ENCODE results near the gene PCYOX1L.

Gene PCYOX1L

GRCh38 chr5:149418910-149419531 lies 61.2 kb downstream of the PCYOX1L start:
- H3K27ac Mint-ChIP-seq = no peak overlapping the region
- H3K4me1 Mint-ChIP-seq (ENCODE audit: low read depth) = peaks cover 3% of the 10 kb centered on the region

More at GRCh38 chr5:149418910-149419531, 61.2 kb downstream of the PCYOX1L start:
- no peaks in the 10 kb centered on the region for H3K9me3 Mint-ChIP-seq
- no peak overlapping the region for H3K4me3 Mint-ChIP-seq
- no peaks in the 10 kb centered on the region for H3K36me3 Mint-ChIP-seq (ENCODE audit: low read depth)
- H3K27me3 Mint-ChIP-seq (ENCODE audit: low read depth) = peaks cover 5% of the 10 kb centered on the region
